ENCODE data around the gene AURKAIP1.
A peak's percentile ranks its signal among the peaks of the same experiment; 100 is the strongest.

DNA sequence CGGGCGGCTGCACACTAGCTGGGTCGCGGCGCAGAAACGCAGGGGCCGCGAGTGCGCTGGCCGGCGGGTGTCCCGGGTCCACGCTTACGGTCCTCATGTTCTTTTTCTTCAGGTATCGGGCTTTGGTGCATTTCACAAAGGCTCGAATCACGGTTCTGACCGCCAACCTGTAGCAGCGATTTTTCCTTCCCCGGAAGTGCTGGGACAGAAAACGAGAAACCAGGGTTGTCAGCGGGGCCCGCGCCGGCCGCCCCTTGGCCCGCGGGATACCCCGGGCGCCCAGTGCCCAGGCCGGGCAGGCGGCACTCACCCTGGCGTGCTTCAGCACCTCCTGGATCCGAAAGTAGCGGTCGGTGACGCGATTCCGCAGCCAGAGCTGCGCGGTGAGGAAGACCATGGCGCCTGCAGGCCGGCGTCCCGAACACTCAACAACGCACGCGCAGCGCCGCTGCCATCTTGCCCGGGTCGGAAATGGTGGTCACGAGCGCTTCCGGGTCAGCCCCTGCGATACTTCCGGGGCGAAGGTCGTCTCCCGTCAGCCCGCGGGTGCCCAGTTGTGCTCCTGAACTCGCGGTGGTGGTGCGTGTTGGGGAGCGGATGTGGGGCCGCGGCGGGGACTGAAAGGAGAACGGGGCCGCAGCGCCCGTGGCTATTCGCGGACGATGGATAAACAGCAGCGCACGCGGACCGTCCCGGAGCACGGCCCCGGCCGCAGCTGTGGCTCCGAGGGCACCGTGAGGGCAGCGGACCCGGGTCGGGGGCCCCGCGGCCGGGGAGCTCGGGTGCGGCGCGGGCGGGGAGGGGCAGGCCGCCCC is 32.0 kb upstream of the AURKAIP1 start, which contains the start of gene MRPL20:
- TF ChIP-seq, protein P1, sequence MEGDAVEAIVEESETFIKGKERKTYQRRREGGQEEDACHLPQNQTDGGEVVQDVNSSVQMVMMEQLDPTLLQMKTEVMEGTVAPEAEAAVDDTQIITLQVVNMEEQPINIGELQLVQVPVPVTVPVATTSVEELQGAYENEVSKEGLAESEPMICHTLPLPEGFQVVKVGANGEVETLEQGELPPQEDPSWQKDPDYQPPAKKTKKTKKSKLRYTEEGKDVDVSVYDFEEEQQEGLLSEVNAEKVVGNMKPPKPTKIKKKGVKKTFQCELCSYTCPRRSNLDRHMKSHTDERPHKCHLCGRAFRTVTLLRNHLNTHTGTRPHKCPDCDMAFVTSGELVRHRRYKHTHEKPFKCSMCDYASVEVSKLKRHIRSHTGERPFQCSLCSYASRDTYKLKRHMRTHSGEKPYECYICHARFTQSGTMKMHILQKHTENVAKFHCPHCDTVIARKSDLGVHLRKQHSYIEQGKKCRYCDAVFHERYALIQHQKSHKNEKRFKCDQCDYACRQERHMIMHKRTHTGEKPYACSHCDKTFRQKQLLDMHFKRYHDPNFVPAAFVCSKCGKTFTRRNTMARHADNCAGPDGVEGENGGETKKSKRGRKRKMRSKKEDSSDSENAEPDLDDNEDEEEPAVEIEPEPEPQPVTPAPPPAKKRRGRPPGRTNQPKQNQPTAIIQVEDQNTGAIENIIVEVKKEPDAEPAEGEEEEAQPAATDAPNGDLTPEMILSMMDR (IDR thresholded peaks at IDR 0.05; ENCODE audit: low read depth, low read length), result no peak
- TF ChIP-seq POLR2A (IDR thresholded peaks at IDR 0.05; ENCODE audit: extremely low read depth, insufficient read length), result peak; percentile 94
- TF ChIP-seq, protein P2, sequence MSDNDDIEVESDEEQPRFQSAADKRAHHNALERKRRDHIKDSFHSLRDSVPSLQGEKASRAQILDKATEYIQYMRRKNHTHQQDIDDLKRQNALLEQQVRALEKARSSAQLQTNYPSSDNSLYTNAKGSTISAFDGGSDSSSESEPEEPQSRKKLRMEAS (IDR thresholded peaks at IDR 0.05; ENCODE audit: low read depth, low read length), result peak; percentile 88

All from NB4 (cell line).